ENCODE measurements around the gene ZNF641.
"Not testable (repeated sequence)": the region's sequence is repeated elsewhere in the genome, so short reads cannot be mapped to it uniquely, and the experiment has no call there.

The ZNF641 gene

GRCh38 chr12:48334808-48335207, 15.9 kb downstream of the ZNF641 start:
- DNase-seq (ENCODE audit: low read depth), result no peak

DNA sequence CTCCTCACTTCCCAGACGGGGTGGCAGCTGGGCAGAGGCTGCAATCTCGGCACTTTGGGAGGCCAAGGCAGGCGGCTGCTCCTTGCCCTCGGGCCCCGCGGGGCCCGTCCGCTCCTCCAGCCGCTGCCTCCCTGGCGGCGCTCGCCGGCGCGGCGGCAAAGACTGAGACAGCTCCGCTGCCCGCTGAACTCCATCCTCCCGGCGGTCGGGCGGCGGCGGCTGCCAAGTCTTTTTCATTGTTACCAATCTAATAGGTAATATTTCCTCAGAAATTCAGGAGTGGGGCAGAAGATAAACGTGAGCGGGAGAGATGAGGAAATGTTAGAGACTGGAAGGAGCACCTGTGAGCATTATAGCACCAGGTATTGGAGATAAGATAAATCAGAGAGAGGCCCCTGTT, 17.0 kb downstream of the ZNF641 start:
- not testable (repeated sequence) for DNase-seq (ENCODE audit: low read depth)

DNA sequence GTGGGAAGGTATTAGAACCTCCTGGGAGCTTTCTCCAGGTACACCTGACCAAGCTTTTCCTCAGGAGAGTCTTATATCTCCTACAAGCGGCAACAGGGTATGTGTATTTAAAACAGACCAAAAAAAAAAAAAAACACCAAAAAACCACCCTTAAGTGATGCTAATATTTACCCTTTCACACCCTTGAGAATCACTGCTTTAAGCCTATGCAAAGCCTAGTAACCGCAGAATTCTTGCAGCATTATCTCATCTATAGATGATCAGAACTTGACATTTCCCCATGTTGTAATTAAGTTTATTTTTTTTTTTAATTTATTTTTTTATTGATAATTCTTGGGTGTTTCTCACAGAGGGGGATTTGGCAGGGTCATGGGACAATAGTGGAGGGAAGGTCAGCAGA, 19.3 kb downstream of the ZNF641 start:
- no peak for DNase-seq (ENCODE audit: low read depth)

- DNase-seq (ENCODE audit: low read depth), result no peak
These were observed 21.4 kb downstream of the ZNF641 start for GRCh38 chr12:48329199-48329939.

GRCh38 chr12:48316491-48316890, 34.2 kb downstream of the ZNF641 start:
- DNase-seq (ENCODE audit: low read depth), result no peak

GRCh38 chr12:48311313-48311712, 39.4 kb downstream of the ZNF641 start:
- no peak for DNase-seq (ENCODE audit: low read depth)

DNA sequence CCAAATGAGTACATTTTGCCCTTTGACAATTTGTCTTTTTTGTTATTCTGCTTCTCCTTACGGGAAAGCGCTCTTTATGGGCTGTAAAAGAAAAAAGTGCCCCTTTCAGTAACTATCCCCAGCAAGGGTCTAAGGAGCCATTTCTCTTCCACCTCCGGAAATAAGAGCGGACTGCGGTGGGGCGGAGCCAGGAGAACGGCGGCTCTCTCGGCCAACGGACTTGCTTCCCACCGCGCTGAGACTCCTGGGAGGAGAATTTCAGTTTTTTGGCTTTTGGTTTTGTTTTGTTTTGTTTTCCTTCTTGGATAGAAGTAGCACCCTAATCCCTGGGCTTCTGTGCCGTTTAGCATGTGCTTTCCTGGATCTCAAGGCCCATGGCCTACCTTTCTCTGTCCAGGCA, 43.5 kb downstream of the ZNF641 start:
- no peak for DNase-seq (ENCODE audit: low read depth)

DNA sequence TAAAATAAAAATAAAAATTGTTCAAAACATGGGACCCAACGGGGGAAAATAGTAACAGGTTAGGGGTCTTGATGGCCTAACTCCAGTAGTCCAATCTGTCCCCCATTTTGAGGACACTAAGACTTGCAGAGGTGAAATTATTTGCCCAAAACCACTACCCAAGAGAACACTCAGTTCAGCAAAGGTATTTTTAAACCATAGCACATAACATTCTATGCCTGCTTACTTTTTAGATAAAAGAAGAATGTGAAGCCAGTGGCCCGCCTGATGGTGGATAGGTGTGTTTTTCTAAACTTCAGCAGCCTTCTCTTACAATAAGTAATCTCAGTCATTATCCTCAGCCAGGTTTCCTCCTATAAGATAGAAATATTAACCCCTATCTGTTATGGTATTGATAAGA, 45.5 kb downstream of the ZNF641 start:
- no peak for DNase-seq (ENCODE audit: low read depth)

GRCh38 chr12:48302161-48302911, 48.4 kb downstream of the ZNF641 start:
- DNase-seq (ENCODE audit: low read depth), result no peak

DNA sequence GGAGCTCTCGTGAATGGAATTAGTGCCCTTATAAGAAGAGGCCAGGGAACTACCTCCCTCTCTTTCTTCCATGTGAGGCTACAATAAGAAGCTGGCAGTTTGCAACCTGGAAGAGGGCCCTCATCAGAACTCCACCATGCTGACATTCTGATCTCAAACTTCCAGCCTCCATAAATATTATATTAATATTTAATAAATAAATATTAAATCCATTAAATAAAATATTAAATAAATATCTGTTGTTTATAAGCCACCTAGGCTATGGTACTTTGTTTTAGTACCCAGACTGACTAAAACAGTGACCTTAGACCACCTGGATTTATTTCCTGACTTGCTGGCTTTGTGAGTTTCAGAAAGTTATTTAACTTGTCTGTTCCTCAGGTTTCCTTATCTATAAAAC, 49.9 kb downstream of the ZNF641 start:
- no peak for DNase-seq (ENCODE audit: low read depth)

GRCh38 chr12:48296586-48297282, 54.0 kb downstream of the ZNF641 start:
- DNase-seq (ENCODE audit: low read depth), result no peak

GRCh38 chr12:48292040-48292439, 58.7 kb downstream of the ZNF641 start:
- DNase-seq (ENCODE audit: low read depth), result no peak

DNA sequence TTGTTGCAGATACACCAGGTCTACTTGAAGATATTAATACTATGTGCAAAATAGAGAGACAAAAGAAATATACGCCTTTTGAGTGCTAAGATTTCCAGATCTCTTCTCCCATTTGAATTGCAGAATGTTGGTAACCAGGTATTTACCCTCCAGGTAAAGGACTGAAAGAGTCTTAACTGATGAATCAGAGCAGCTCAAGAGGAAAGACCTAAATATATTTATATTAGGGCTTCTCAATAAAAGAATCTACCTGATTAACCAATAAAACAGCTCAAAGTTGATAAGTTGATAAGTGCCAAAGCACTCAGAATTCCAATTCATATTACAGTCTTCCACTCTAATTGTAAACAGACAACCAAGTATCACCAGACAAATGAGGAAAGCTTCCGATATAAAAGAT, 59.2 kb downstream of the ZNF641 start:
- DNase-seq (ENCODE audit: low read depth), result no peak

- no peak for DNase-seq (ENCODE audit: low read depth)
These were observed 62.1 kb downstream of the ZNF641 start for GRCh38 chr12:48288387-48289268.
